MM.1S (cell line): ENCODE data around the gene ARHGEF6.

Experiments
- DNase-seq: peaks from one replicate; pipeline ENCODE4 v3.0.0-alpha.2; 2015
- H2AFZ ChIP-seq: fragments of 300-600 bp; sonication (generic); 2 replicates; pipeline ENCODE4 v1.6.0; 2016; ENCODE audit warnings: antibody characterized with exemption, low read length
- H3F3A ChIP-seq: fragments of 300-600 bp; sonication (generic); 2 replicates; pipeline ENCODE4 v1.6.1; 2016; ENCODE audit warnings: mild to moderate bottlenecking, antibody characterized with exemption, low read length, moderate library complexity, mixed read lengths; ENCODE audit not compliant: insufficient read depth
- H3K27ac ChIP-seq: fragments of 300-600 bp; sonication (generic); 2 replicates; pipeline ENCODE4 v1.5.1; 2016; ENCODE audit warnings: mild to moderate bottlenecking, low read length
- H3K27me3 ChIP-seq: fragments of 300-600 bp; sonication (generic); replicated peaks from 2 replicates; pipeline ENCODE4 v1.6.0; 2016; ENCODE audit warnings: low read length; ENCODE audit not compliant: insufficient read depth
- H3K36me3 ChIP-seq: fragments of 300-600 bp; sonication (generic); replicated peaks from 2 replicates; pipeline ENCODE4 v1.6.1; 2016; ENCODE audit warnings: mild to moderate bottlenecking, low read length, mixed read lengths; ENCODE audit not compliant: insufficient read depth
- H3K4me1 ChIP-seq: fragments of 300-600 bp; sonication (generic); 2 replicates; pipeline ENCODE4 v1.6.1; 2016; ENCODE audit warnings: low read length, mixed read lengths
- H3K4me2 ChIP-seq: fragments of 300-600 bp; sonication (generic); 2 replicates; pipeline ENCODE4 v1.6.0; 2016; ENCODE audit warnings: low read depth, low read length
- H3K4me3 ChIP-seq: fragments of 300-600 bp; sonication (generic); 2 replicates; pipeline ENCODE4 v1.5.1; 2016; ENCODE audit warnings: low read length, mixed read lengths
- H3K79me2 ChIP-seq: fragments of 300-600 bp; sonication (generic); 2 replicates; pipeline ENCODE4 v1.6.1; 2016; ENCODE audit warnings: mixed run types, low read length, mixed read lengths
- H3K9ac ChIP-seq: fragments of 300-600 bp; sonication (generic); 2 replicates; pipeline ENCODE4 v1.6.1; 2016; ENCODE audit warnings: low read length, mixed read lengths
- H3K9me2 ChIP-seq: fragments of 300-600 bp; sonication (generic); replicated peaks from 2 replicates; pipeline ENCODE4 v1.6.1; 2016; ENCODE audit warnings: mild to moderate bottlenecking, low read length, mixed read lengths; ENCODE audit not compliant: insufficient read depth
- H3K9me3 ChIP-seq: fragments of 300-600 bp; sonication (generic); replicated peaks from 2 replicates; pipeline ENCODE4 v1.6.1; 2016; ENCODE audit warnings: mild to moderate bottlenecking, low read length, mixed read lengths; ENCODE audit not compliant: insufficient read depth
- H4K20me1 ChIP-seq: fragments of 300-600 bp; sonication (generic); 2 replicates; pipeline ENCODE4 v1.6.1; 2016; ENCODE audit warnings: mild to moderate bottlenecking, low read length, moderate library complexity, mixed read lengths; ENCODE audit not compliant: insufficient read depth
- CTCF ChIP-seq: fragments of 300-600 bp; sonication (generic); IDR thresholded peaks from 2 replicates; pipeline ENCODE4 v1.5.1; 2016; ENCODE audit warnings: antibody characterized with exemption, low read length, mixed read lengths
- EZH2 ChIP-seq: fragments of 300-600 bp; sonication (generic); optimal IDR thresholded peaks from 2 replicates; pipeline ENCODE3; 2017; ENCODE audit warnings: low read depth, mild to moderate bottlenecking, antibody characterized with exemption, low read length, mixed read lengths
- EZH2phosphoT487 ChIP-seq: fragments of 300-600 bp; sonication (generic); IDR thresholded peaks from 2 replicates; pipeline ENCODE4 v1.6.1; 2018; ENCODE audit warnings: antibody characterized with exemption, low read length

The ARHGEF6 gene

GRCh38 chrX:136622568-136622967, 158.2 kb downstream of the ARHGEF6 start:
- no peaks in the 10 kb centered on the region for H3F3A ChIP-seq
- no peak overlapping the region for H3K27ac ChIP-seq
- H2AFZ ChIP-seq = no peak overlapping the region
- H3K79me2 ChIP-seq = no peaks in the 10 kb centered on the region
- H3K9ac ChIP-seq = no peak overlapping the region
- no peaks in the 10 kb centered on the region for H4K20me1 ChIP-seq
- DNase-seq = no peak
- no peaks in the 10 kb centered on the region for H3K9me2 ChIP-seq
- H3K4me3 ChIP-seq = no peak overlapping the region
- TF ChIP-seq EZH2 (no peak), EZH2phosphoT487 (no peak), CTCF (no peak)
- H3K9me3 ChIP-seq = no peaks in the 10 kb centered on the region; the same call in 1 of the 2 replicates
- H3K4me2 ChIP-seq = no peak overlapping the region
- no peaks in the 10 kb centered on the region for H3K36me3 ChIP-seq
- H3K27me3 ChIP-seq = no peaks in the 10 kb centered on the region
- no peaks in the 10 kb centered on the region for H3K4me1 ChIP-seq

GRCh38 chrX:136620780-136621179, 160.0 kb downstream of the ARHGEF6 start:
- Histone ChIP-seq H3K9ac (no peak overlapping the region), H3K4me2 (no peak overlapping the region)

GRCh38 chrX:136619899-136620505, 160.7 kb downstream of the ARHGEF6 start:
- H3K36me3 ChIP-seq = no peaks in the 10 kb centered on the region
- TF ChIP-seq CTCF (no peak), EZH2 (no peak), EZH2phosphoT487 (no peak)
- no peak overlapping the region for H3K9ac ChIP-seq
- H3K9me3 ChIP-seq = no peaks in the 10 kb centered on the region
- DNase-seq = no peak
- H2AFZ ChIP-seq = no peak overlapping the region
- no peaks in the 10 kb centered on the region for H3K27me3 ChIP-seq
- H3F3A ChIP-seq = no peaks in the 10 kb centered on the region
- H3K79me2 ChIP-seq = no peaks in the 10 kb centered on the region
- no peak overlapping the region for H3K4me2 ChIP-seq
- H3K4me1 ChIP-seq = no peaks in the 10 kb centered on the region
- no peak overlapping the region for H3K4me3 ChIP-seq
- H4K20me1 ChIP-seq = no peaks in the 10 kb centered on the region
- H3K27ac ChIP-seq = no peak overlapping the region
- H3K9me2 ChIP-seq = no peaks in the 10 kb centered on the region

More at GRCh38 chrX:136620780-136621179, 160.0 kb downstream of the ARHGEF6 start:
- Histone ChIP-seq H3K4me3 (no peak overlapping the region), H3K9me3 (no peaks in the 10 kb centered on the region), H3K36me3 (no peaks in the 10 kb centered on the region), H3K27me3 (no peaks in the 10 kb centered on the region), H3K9me2 (no peaks in the 10 kb centered on the region), H3K79me2 (no peaks in the 10 kb centered on the region), H3K4me1 (no peaks in the 10 kb centered on the region), H3K27ac (no peak overlapping the region), H2AFZ (no peak overlapping the region), H4K20me1 (no peaks in the 10 kb centered on the region), H3F3A (no peaks in the 10 kb centered on the region)
- DNase-seq = no peak
- TF ChIP-seq CTCF = no peak
- no peak for TF ChIP-seq EZH2
- TF ChIP-seq EZH2phosphoT487 = no peak
